Liver (tissue), 3 donors: ENCODE data around the gene ZNF366.

Experiments
- CTCF ChIP-seq: fragments of 150-350 bp; IDR thresholded peaks from 2 replicates; pipeline ENCODE4 v1.5.1; 2017; ENCODE audit warnings: improper control_type of control experiment, low read depth, low read length; ENCODE audit not compliant: missing input control
- EGR1 ChIP-seq, 2 donors: IDR thresholded peaks; 2 replicates each; pipeline ENCODE4 v1.6.1; 2016 to 2018; ENCODE audit warnings: antibody characterized with exemption in 2 of 2, low read depth in 2 of 2
- FOXA1 ChIP-seq: IDR thresholded peaks from 2 replicates; pipeline ENCODE4 v1.6.1; 2016; ENCODE audit warnings: antibody characterized with exemption
- HNF4A ChIP-seq, 2 donors: conservative IDR thresholded peaks; 2 replicates each; pipeline ENCODE4 v1.6.1; 2016; ENCODE audit warnings: antibody characterized with exemption in 2 of 2, mild to moderate bottlenecking in 2 of 2
- HNF4G ChIP-seq: IDR thresholded peaks from 2 replicates; pipeline ENCODE4 v1.6.1; 2016; ENCODE audit warnings: antibody characterized with exemption
- MAX ChIP-seq: IDR thresholded peaks from 2 replicates; pipeline ENCODE4 v1.6.1; 2016; ENCODE audit warnings: antibody characterized with exemption
- RAD21 ChIP-seq, 2 donors: IDR thresholded peaks; 2 replicates each; pipeline ENCODE4 v1.6.1; 2016; ENCODE audit warnings: antibody characterized with exemption in 2 of 2, mild to moderate bottlenecking in 2 of 2
- REST ChIP-seq: IDR thresholded peaks from 2 replicates; pipeline ENCODE4 v1.6.1; 2016; ENCODE audit warnings: antibody characterized with exemption, mild to moderate bottlenecking
- RXRA ChIP-seq, 2 donors: IDR thresholded peaks; 2 replicates each; pipeline ENCODE4 v1.6.1; 2017 to 2018; ENCODE audit warnings: antibody characterized with exemption in 2 of 2, mild to moderate bottlenecking in 1 of 2
- TAF1 ChIP-seq: conservative IDR thresholded peaks from 2 replicates; pipeline ENCODE4 v1.6.1; 2016; ENCODE audit warnings: antibody characterized with exemption, mild to moderate bottlenecking
- YY1 ChIP-seq: IDR thresholded peaks from 2 replicates; pipeline ENCODE4 v1.6.1; 2016; ENCODE audit warnings: antibody characterized with exemption, mild to moderate bottlenecking
- donor health status: healthy.
- donor health status: healthy.

- TF ChIP-seq HNF4G (no peak), RAD21 (IDR thresholded peaks at IDR 0.05) (no peak), HNF4A (conservative IDR thresholded peaks at IDR 0.05) (no peak), CTCF (no peak), RXRA (IDR thresholded peaks at IDR 0.05) (no peak), REST (no peak), TAF1 (no peak), EGR1 (IDR thresholded peaks at IDR 0.05; ENCODE audit: low read depth in 2 of 2) (no peak), FOXA1 (no peak), MAX (no peak), YY1 (no peak)
Measured at GRCh38 chr5:72448368-72448767, 58.8 kb downstream of the ZNF366 start.
